Fibroblast of villous mesenchyme (primary cell): Measurements from ENCODE around the gene IKZF1. TPM values are rescaled to one million over a fixed set of nuclear protein-coding genes. Genes with fewer than 3 reads are reported as not detected.

Experiments used
- DNase-seq: peaks from one replicate; pipeline ENCODE4 v3.0.0-alpha.2; 2010; ENCODE audit warnings: low read depth
- H3K4me3 ChIP-seq: 2 replicates; pipeline ENCODE4 v1.5.1; 2011; ENCODE audit warnings: low read depth, mild to moderate bottlenecking, low read length
- total RNA-seq: library from RNA; depleted of rRNA; stranded (reverse); fragments of >200 nt; gene quantifications from 2 replicates; pipeline ENCODE4 v1.2.3, GENCODE V29; 2012
- TF ChIP-seq, protein P1 (sequence below): IDR thresholded peaks from 2 replicates; pipeline ENCODE4 v1.5.1; 2012; ENCODE audit warnings: low read depth, mild to moderate bottlenecking, low read length; ENCODE audit not compliant: insufficient read depth

IKZF1 gene
- total RNA-seq, 1 donor, result not detected

GRCh38 chr7:50353201-50353600 lies 48.7 kb downstream of the IKZF1 start:
- TF ChIP-seq, protein P1, sequence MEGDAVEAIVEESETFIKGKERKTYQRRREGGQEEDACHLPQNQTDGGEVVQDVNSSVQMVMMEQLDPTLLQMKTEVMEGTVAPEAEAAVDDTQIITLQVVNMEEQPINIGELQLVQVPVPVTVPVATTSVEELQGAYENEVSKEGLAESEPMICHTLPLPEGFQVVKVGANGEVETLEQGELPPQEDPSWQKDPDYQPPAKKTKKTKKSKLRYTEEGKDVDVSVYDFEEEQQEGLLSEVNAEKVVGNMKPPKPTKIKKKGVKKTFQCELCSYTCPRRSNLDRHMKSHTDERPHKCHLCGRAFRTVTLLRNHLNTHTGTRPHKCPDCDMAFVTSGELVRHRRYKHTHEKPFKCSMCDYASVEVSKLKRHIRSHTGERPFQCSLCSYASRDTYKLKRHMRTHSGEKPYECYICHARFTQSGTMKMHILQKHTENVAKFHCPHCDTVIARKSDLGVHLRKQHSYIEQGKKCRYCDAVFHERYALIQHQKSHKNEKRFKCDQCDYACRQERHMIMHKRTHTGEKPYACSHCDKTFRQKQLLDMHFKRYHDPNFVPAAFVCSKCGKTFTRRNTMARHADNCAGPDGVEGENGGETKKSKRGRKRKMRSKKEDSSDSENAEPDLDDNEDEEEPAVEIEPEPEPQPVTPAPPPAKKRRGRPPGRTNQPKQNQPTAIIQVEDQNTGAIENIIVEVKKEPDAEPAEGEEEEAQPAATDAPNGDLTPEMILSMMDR, result no peak
- H3K4me3 ChIP-seq, result no peak overlapping the region
- DNase-seq, result no peak

- DNase-seq, result no peak
- TF ChIP-seq, protein P1, result no peak
- no peak overlapping the region for H3K4me3 ChIP-seq
Measured at GRCh38 chr7:50353894-50354595, 49.5 kb downstream of the IKZF1 start.

- no peak overlapping the region for H3K4me3 ChIP-seq
- no peak for DNase-seq
- TF ChIP-seq, protein P1, result no peak
Measured at GRCh38 chr7:50355817-50356178, 51.3 kb downstream of the IKZF1 start.

DNA sequence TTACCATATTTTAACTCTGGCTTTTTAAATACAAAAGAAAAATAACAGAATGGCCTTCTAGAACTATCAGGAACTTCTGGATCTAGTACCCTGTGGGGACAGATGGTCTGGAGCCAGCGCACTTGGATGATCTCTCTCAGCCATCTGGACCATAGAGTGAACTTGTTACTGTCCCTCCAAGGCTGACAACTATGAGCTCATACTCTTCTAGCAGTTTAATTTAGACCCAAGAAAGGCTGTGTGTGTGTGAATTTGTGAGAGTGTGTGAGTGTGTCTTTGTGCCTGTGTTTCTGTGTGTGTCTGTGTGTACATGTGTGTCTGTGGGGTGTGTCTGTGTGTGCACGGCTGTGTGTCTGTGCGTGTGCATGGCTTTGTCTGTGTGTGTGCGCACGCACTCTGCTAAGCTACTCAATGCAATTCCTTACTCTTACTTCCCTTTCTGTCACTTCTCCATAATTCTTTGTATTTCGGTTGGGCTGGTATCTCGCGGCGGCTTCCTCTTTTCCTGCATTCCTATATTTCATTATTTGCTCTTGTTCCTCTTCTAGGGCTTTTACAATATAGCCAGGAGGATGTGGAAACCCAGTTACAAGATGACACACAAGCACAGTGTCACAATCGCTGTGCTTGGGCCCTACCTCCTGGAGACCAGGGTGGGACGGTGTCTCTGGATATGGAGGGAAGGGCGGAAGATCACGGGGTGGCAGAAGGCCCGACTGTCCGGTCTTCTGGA lies 51.9 kb downstream of the IKZF1 start:
- no peak for DNase-seq
- H3K4me3 ChIP-seq, result no peak overlapping the region
- TF ChIP-seq, protein P1, result no peak

- H3K4me3 ChIP-seq, result no peak overlapping the region
- DNase-seq, result no peak
- TF ChIP-seq, protein P1, result no peak
Measured at GRCh38 chr7:50356945-50357268, 52.4 kb downstream of the IKZF1 start.

- no peak overlapping the region for H3K4me3 ChIP-seq
- TF ChIP-seq, protein P1, result no peak
- no peak for DNase-seq
Measured at GRCh38 chr7:50357426-50357825, 52.9 kb downstream of the IKZF1 start.
